K562 (cell line): Measurements from ENCODE around the gene MIER2. TPM values are rescaled to one million over a fixed set of nuclear protein-coding genes. Genes with fewer than 3 reads are reported as not detected.

Source experiments
- ATAC-seq: fragments of 200-7000 bp; cut with Tn5 transposase; 3 replicates; pipeline ENCODE4 v1.9.1; 2020; ENCODE audit warnings: moderate library complexity
- BruUV-seq: library from RNA; stranded (reverse); fragments of 400-500 nt; replicated peaks from 2 replicates; lab custom pipeline; 2021; lab: Mats Ljungman, UMichigan
- CTCF ChIA-PET: fragments of 300-600 bp; formaldehyde crosslinking; extraction: SDS; loops from one replicate; lab custom pipeline; 2021; ENCODE audit warnings: low intra/inter-chr PET ratio; lab: Yijun Ruan, JAX
- POLR2A ChIA-PET: fragments of 300-600, 350-650 bp; sonication (Branson Sonifier 250); formaldehyde crosslinking; extraction: SDS; loops from one replicate; lab custom pipeline; 2021; ENCODE audit warnings: antibody characterized with exemption, inconsistent platforms; lab: Yijun Ruan, JAX
- DNase-seq, 4 experiments: peaks; one replicate each; pipeline versions ENCODE4 v3.0.0 to v3.0.0-alpha.2; 2011 to 2018; ENCODE audit warnings: low spot score in 3 of 4, mixed read lengths in 3 of 4; ENCODE audit errors: extremely low read depth in 1 of 4
- FAIRE-seq: peaks from 2 replicates; lab custom pipeline; 2011; peaks lifted over from hg19 to GRCh38; lab: Jason Lieb, UNC
- H2AFZ ChIP-seq: 2 replicates; pipeline ENCODE4 v1.6.0; 2011; ENCODE audit warnings: low read depth, low read length, control low read depth, inconsistent platforms
- H3K27ac ChIP-seq: fragments of 200-600 bp; 3 replicates; pipeline ENCODE4 v1.8.0; 2011; ENCODE audit warnings: low read depth, mild to moderate bottlenecking, control low read depth, inconsistent platforms, low read length, moderate library complexity, mixed read lengths; ENCODE audit errors: extremely low read depth
- H3K27me3 ChIP-seq, 2 experiments: fragments of 300-600 bp in 1 of 2; 2 replicates in 1 of 2; 3 replicates in 1 of 2; pipeline versions ENCODE4 v1.6.0 to v1.8.0; 2011; ENCODE audit warnings: inconsistent platforms in 2 of 2, low read length in 2 of 2, mild to moderate bottlenecking in 1 of 2, mixed read lengths in 1 of 2, moderate library complexity in 1 of 2; ENCODE audit not compliant: control insufficient read depth in 2 of 2, insufficient read depth in 2 of 2
- H3K36me3 ChIP-seq: fragments of 300-600 bp; 3 replicates; pipeline ENCODE4 v1.8.0; 2011; ENCODE audit warnings: mild to moderate bottlenecking, low read length, inconsistent platforms; ENCODE audit not compliant: control insufficient read depth, insufficient read depth
- H3K4me1 ChIP-seq, 2 experiments: fragments of 200-600 bp in 1 of 2; replicated peaks in 1 of 2; 2 replicates in 1 of 2; 3 replicates in 1 of 2; pipeline versions ENCODE4 v1.5.1 to v1.8.0; 2011; ENCODE audit warnings: inconsistent platforms in 2 of 2, low read length in 2 of 2, mild to moderate bottlenecking in 1 of 2, mixed read lengths in 1 of 2, moderate library complexity in 1 of 2; ENCODE audit not compliant: control insufficient read depth in 2 of 2, insufficient read depth in 2 of 2
- H3K4me2 ChIP-seq: 2 replicates; pipeline ENCODE4 v1.6.1; 2011; ENCODE audit warnings: low read length, control low read depth, inconsistent platforms, mixed read lengths; ENCODE audit not compliant: insufficient read depth
- H3K4me3 ChIP-seq: fragments of 200-600 bp; sonication (generic), shearing (Covaris generic); 2 replicates; pipeline ENCODE4 v1.5.1; 2016; ENCODE audit warnings: control low read depth, inconsistent platforms
- H3K79me2 ChIP-seq: fragments of 200-600 bp; 3 replicates; pipeline ENCODE4 v1.8.0; 2011; ENCODE audit warnings: low read length, inconsistent platforms; ENCODE audit not compliant: control insufficient read depth, insufficient read depth
- H3K9ac ChIP-seq, 2 experiments: 2 replicates each; pipeline versions ENCODE4 v1.6.0 to v1.6.1; 2011; ENCODE audit warnings: low read depth in 2 of 2, low read length in 2 of 2, control low read depth in 1 of 2, inconsistent platforms in 1 of 2, mild to moderate bottlenecking in 1 of 2, mixed read lengths in 1 of 2; ENCODE audit not compliant: insufficient read depth in 1 of 2
- H3K9me1 ChIP-seq: one replicate; pipeline ENCODE4 v1.6.0; 2011; ENCODE audit warnings: inconsistent platforms, mild to moderate bottlenecking, low read length, moderate library complexity; ENCODE audit not compliant: control insufficient read depth, insufficient read depth
- H3K9me3 ChIP-seq: replicated peaks from 2 replicates; pipeline ENCODE4 v1.5.1; 2011; ENCODE audit warnings: low read depth, low read length, inconsistent platforms; ENCODE audit not compliant: control insufficient read depth, insufficient read depth
- H4K20me1 ChIP-seq: replicated peaks from 2 replicates; pipeline ENCODE4 v1.6.1; 2011; ENCODE audit warnings: low read length, inconsistent platforms, mixed read lengths; ENCODE audit not compliant: control insufficient read depth, insufficient read depth
- CHCHD3 ChIP-seq: fragments of 250-450 bp; sonication (Bioruptor Pico); IDR thresholded peaks from 2 replicates; pipeline ENCODE4 v2.1.2; 2022; ENCODE audit warnings: mild to moderate bottlenecking
- NFE2 ChIP-seq: IDR thresholded peaks from 2 replicates; pipeline ENCODE4 v1.6.1; 2014; ENCODE audit warnings: antibody characterized with exemption, low read depth
- RBM34 ChIP-seq: fragments of 200-400 bp; formaldehyde crosslinking; IDR thresholded peaks from 2 replicates; pipeline ENCODE4 v1.6.1; 2018; ENCODE audit warnings: low read length, borderline replicate concordance; ENCODE audit not compliant: insufficient read depth
- WHSC1 ChIP-seq: IDR thresholded peaks from one replicate; pipeline ENCODE4 v1.6.1; 2012; ENCODE audit warnings: low read length, control low read depth, inconsistent platforms
- ZNF354B ChIP-seq: fragments of 250-450 bp; sonication (Bioruptor Pico); IDR thresholded peaks from 2 replicates; pipeline ENCODE4 v1.4.0; 2020
- ZNF431 ChIP-seq: sonication (generic); formaldehyde crosslinking; IDR thresholded peaks from 2 replicates; pipeline ENCODE4 v1.8.0; 2022; ENCODE audit warnings: mild to moderate bottlenecking, missing genetic modification reagents
- WGBS: fragments of 100-300 bp; shearing (Covaris generic); methylation state at CpG from one replicate; pipeline ENCODE4 v1.1.6; 2016; ENCODE audit warnings: low coverage, mixed read lengths; ENCODE audit not compliant: insufficient coverage; ENCODE audit errors: missing lambda C conversion rate; 5-methylcytosine and 5-hydroxymethylcytosine counted together
- in situ Hi-C: fragments of 300-500 bp; cut with MboI; formaldehyde crosslinking; loops from 4 replicates; pipeline ENCODE4 v1.15.0; 2018; ENCODE audit warnings: inconsistent platforms, mixed read lengths
- intact Hi-C: fragments of 100-400 bp; cut with micrococcal nuclease; formaldehyde crosslinking; loops from 2 replicates; pipeline ENCODE4 v1.14.2; 2022
- polyA plus RNA-seq, 8 experiments: library from polyadenylated mRNA; depleted of rRNA in 4 of 8; stranded (reverse) in 5 of 8; unstranded in 3 of 8; fragments of >200 nt; fragmentation: Nextera tagmentation in 2 of 8; fragmentation: Illumina TruSeq in 1 of 8; extraction: Ambion mirVana in 2 of 8; extraction: Trizol in 1 of 8; gene quantifications; 2 replicates each; pipeline versions ENCODE4 v1.2.1 to v1.2.3, GENCODE V29; 2011 to 2014; ENCODE audit warnings: inconsistent platforms in 1 of 8, missing spikeins in 1 of 8
- total RNA-seq, 7 experiments: library from RNA; depleted of rRNA in 6 of 7; stranded (reverse); fragments of >200 nt in 6 of 7; fragmentation: Illumina TruSeq in 2 of 7; extraction: Trizol in 2 of 7; gene quantifications; 2 replicates each; pipeline versions ENCODE4 v1.2.1 to v1.2.3, GENCODE V29; 2011 to 2021; ENCODE audit warnings: low replicate concordance in 1 of 7

Gene MIER2
- total and polyA plus RNA-seq, 9 of the 15 experiments (the other 6 are each of a cell fraction or from before 2014, with no cell fraction given), result 0.46 to 34.7 (median 15.6) TPM

GRCh38 chr19:296476-297225, 47.9 kb downstream of the MIER2 start:
- H3K4me1 ChIP-seq, result peaks cover 2 to 26% of the 10 kb centered on the region in 2 experiments; a peak in 3 of 5 replicates
- DNase-seq (no peak), ATAC-seq (no peak), FAIRE-seq (no peak)
- in situ Hi-C loops (no loop called here), intact Hi-C loops (no loop called here)
- H3K36me3 ChIP-seq, result no peaks in the 10 kb centered on the region
- 69% methylated on average over 22 of the region's 22 CpGs for WGBS
- H3K9ac ChIP-seq, result no peak overlapping the region
- no peaks in the 10 kb centered on the region for H3K9me3 ChIP-seq
- TF ChIP-seq RBM34 (no peak), NFE2 (no peak), WHSC1 (no peak), ZNF354B (CRISPR knock-in tag) (no peak), CHCHD3 (CRISPR knock-in tag) (no peak), ZNF431 (CRISPR knock-in tag) (no peak)
- no peaks in the 10 kb centered on the region for H3K79me2 ChIP-seq
- H4K20me1 ChIP-seq, result peaks cover 4% of the 10 kb centered on the region; the same call in 1 of the 2 replicates
- no peaks in the 10 kb centered on the region for H3K9me1 ChIP-seq
- H3K4me3 ChIP-seq, result no peak overlapping the region
- CTCF ChIA-PET, result interaction anchor here (1.6 kb wide), 1 partner anchor 28 kb away, joined by 3 read pairs; no protein-coding TSS in a partner anchor
- POLR2A ChIA-PET, result interaction anchor here (0.6 kb wide), 1 partner anchor 343 kb away, joined by 3 read pairs; the partner anchor contains the start of gene FGF22
- H3K4me2 ChIP-seq, result no peak overlapping the region
- H3K27me3 ChIP-seq, result peaks cover 5 to 28% of the 10 kb centered on the region in 2 experiments; a peak in 4 of 5 replicates
- BruUV-seq, result no TSS peak
- H2AFZ ChIP-seq, result no peak overlapping the region
- H3K27ac ChIP-seq, result no peak overlapping the region
